ENCODE measurements around the gene ALDH3B2.
"Not testable (repeated sequence)": the region's sequence is repeated elsewhere in the genome, so short reads cannot be mapped to it uniquely, and the experiment has no call there.

ALDH3B2 gene

DNA sequence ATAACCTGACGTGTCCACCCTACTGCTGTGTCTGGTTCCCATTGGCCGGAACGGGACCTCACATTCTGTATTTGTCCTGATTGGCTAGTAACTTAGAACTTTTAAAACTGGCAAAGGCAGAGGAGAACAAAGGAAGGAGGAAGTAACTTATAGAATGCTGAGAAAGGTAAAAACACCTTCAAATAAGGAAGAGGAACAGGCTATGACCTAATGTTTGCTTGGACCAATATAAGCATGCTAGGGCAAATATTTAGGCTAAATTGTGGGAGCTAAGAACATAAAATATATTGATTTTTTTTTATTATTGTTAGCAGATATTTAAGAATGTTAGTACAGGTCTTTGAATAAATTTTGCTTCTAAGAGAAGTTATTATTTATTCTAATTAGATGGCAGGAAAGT, 37.0 kb downstream of the ALDH3B2 start:
- not testable (repeated sequence) for H3K4me3 Mint-ChIP-seq; H3K9me3 Mint-ChIP-seq; DNase-seq (ENCODE audit: low spot score); H3K27me3 Mint-ChIP-seq (ENCODE audit: low read depth); H3K27ac Mint-ChIP-seq; H3K4me1 Mint-ChIP-seq (ENCODE audit: low read depth); H3K36me3 Mint-ChIP-seq (ENCODE audit: low read depth)

- Mint-ChIP-seq H3K9me3 (no peaks in the 10 kb centered on the region), H3K27me3 (ENCODE audit: low read depth) (no peaks in the 10 kb centered on the region), H3K27ac (no peak overlapping the region), H3K36me3 (ENCODE audit: low read depth) (no peaks in the 10 kb centered on the region), H3K4me1 (ENCODE audit: low read depth) (peaks cover 7% of the 10 kb centered on the region), H3K4me3 (no peak overlapping the region)
- no peak for DNase-seq (ENCODE audit: low spot score)
Observed at GRCh38 chr11:67636962-67637361, 37.5 kb downstream of the ALDH3B2 start.

GRCh38 chr11:67635231-67635521, 39.2 kb downstream of the ALDH3B2 start:
- no peak for DNase-seq (ENCODE audit: low spot score)
- Mint-ChIP-seq H3K4me3 (no peak overlapping the region), H3K36me3 (ENCODE audit: low read depth) (no peaks in the 10 kb centered on the region), H3K27me3 (ENCODE audit: low read depth) (no peaks in the 10 kb centered on the region), H3K4me1 (ENCODE audit: low read depth) (peaks cover 13% of the 10 kb centered on the region), H3K9me3 (no peaks in the 10 kb centered on the region), H3K27ac (no peak overlapping the region)

DNA sequence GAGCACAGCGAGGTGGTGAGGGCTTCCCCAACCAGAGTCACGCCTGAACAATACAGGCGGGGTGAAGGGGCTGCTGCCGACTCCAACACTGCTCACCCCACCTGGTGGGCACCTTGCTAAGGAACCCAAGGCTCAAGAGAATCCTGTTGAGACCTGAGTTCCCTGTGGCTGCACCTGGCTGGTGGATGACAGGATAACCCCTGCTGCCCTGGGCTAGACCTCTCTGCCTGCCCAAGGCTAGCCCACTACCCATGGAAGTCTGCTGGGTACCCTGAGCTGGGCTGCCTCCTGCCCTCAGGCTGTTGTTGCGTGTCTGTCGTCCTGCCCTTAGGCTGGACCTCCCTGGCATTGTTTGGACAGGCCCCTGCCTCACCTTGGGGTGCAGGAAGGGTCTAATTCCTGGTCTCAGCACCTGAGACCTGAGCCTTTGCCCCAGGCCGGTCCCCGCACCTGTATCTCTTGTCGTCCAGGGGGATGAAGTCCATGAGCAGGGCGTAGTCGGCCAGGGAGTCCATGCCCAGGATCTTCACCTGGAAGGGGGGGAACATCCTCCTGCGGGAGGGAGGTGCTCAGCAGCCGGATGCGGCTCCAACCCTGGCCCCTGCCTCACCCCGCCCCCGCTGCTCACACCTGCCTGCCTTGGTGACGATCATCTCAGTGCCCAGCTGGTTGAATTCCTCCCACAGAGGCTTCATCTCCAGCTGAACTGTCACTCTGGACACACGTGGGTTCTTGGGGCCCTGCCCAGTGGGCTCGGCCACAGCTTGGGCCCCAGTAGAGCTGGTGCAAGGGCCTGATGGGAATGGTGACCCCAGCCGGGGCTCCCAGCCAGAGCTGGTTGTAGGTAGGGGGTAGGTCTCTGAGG, 39.8 kb downstream of the ALDH3B2 start:
- no peak overlapping the region for H3K4me3 Mint-ChIP-seq
- H3K27ac Mint-ChIP-seq: no peak overlapping the region
- no peaks in the 10 kb centered on the region for H3K27me3 Mint-ChIP-seq (ENCODE audit: low read depth)
- DNase-seq (ENCODE audit: low spot score): no peak
- H3K36me3 Mint-ChIP-seq (ENCODE audit: low read depth): no peaks in the 10 kb centered on the region
- H3K4me1 Mint-ChIP-seq (ENCODE audit: low read depth): peaks cover 13% of the 10 kb centered on the region
- no peaks in the 10 kb centered on the region for H3K9me3 Mint-ChIP-seq

- Mint-ChIP-seq H3K36me3 (ENCODE audit: low read depth) (no peaks in the 10 kb centered on the region), H3K4me3 (no peak overlapping the region), H3K27me3 (ENCODE audit: low read depth) (no peaks in the 10 kb centered on the region), H3K4me1 (ENCODE audit: low read depth) (peaks cover 13% of the 10 kb centered on the region), H3K9me3 (no peaks in the 10 kb centered on the region), H3K27ac (no peak overlapping the region)
- no peak for DNase-seq (ENCODE audit: low spot score)
Observed at GRCh38 chr11:67633758-67634365, 40.6 kb downstream of the ALDH3B2 start.

DNA sequence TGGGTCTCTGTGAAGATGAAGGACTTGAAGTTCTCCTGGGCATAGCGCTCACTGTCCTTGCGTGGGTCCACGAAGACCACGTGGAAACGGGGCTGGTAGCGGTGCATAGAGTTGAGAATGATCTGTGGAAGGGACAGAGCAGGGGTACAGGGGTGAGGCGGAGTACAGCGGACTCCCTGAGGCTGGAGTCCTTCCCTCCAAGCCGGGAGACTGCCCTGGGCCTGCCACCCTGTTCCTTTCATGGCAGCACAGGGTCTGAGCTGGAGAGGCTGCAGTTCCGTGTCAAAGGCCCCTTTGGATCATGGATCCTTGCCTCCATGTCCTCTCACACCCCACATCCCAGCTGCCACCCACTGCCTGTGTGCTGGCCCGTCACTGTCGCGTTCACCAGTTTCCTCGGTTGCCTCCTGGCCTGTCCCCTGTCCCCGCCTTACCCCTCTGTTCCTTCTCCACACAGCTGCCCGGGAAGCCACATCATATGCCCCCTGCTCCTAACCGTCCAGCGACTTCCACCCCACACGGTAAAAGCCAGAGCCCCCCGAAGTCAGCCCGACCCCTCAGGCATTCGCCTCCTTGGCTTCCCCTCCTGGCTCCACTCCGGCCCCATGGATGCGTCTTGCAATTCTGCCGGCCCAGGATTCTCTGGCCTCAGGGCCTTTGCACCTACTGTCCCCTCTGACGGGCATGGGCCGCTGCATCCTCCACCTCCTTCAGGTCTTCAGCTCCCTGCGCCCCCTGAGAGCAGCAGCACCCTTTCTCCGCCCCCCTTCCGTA, 41.3 kb downstream of the ALDH3B2 start:
- Mint-ChIP-seq H3K27ac (peak overlapping the region; percentile 63), H3K27me3 (ENCODE audit: low read depth) (no peaks in the 10 kb centered on the region), H3K36me3 (ENCODE audit: low read depth) (no peaks in the 10 kb centered on the region), H3K9me3 (no peaks in the 10 kb centered on the region), H3K4me1 (ENCODE audit: low read depth) (peaks cover 13% of the 10 kb centered on the region), H3K4me3 (no peak overlapping the region)
- DNase-seq (ENCODE audit: low spot score): no peak

DNA sequence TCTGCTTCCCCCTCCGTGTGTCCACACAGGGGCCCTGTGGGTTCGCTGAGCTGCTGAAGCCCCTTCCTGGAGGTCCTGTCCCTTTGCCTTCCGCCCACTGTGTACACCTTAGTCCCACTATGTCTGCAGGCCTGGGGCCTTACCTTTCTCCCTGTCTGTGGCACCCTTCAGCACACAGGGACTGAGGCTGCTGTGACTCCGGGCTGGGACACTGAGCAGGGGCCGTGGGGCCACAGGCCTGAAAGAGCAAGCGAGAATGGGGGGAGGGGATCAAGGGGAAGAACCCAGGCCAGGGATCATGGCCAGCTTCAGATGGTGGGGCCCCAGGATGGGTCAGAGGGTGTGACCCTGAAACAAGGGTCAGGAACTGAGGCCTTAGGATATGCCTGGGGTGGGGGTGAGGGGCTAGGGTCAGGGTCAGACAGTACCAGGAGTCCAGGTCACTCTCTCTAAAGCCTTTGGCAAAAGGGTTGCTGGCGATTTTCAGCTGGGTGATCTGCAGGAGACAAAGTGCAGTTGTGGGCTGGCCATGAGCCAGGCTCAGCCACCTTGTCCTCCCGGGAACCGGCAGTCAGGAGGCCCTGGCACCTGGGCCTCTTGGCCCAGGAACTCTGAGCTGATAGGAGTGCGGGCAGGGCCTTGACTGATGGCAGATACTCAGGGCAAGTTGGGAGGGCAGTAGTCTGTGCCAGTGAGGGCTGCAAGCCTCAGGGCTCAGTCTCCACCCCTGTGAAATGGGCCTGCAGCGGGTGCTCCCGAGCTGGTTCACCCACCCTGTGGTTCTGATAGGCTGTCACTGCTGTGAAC, 42.0 kb downstream of the ALDH3B2 start:
- Mint-ChIP-seq H3K9me3 (no peaks in the 10 kb centered on the region), H3K27ac (no peak overlapping the region), H3K4me1 (ENCODE audit: low read depth) (peaks cover 13% of the 10 kb centered on the region), H3K4me3 (peak overlapping the region; percentile 55), H3K27me3 (ENCODE audit: low read depth) (no peaks in the 10 kb centered on the region), H3K36me3 (ENCODE audit: low read depth) (no peaks in the 10 kb centered on the region)
- DNase-seq (ENCODE audit: low spot score): no peak

- Mint-ChIP-seq H3K9me3 (no peaks in the 10 kb centered on the region), H3K4me3 (peak overlapping the region; percentile 55), H3K4me1 (ENCODE audit: low read depth) (peaks cover 7% of the 10 kb centered on the region), H3K36me3 (ENCODE audit: low read depth) (no peaks in the 10 kb centered on the region), H3K27me3 (ENCODE audit: low read depth) (no peaks in the 10 kb centered on the region), H3K27ac (peak overlapping the region; percentile 20)
- no peak for DNase-seq (ENCODE audit: low spot score)
Observed at GRCh38 chr11:67631853-67632174, 42.6 kb downstream of the ALDH3B2 start.

- peak overlapping the region; percentile 88 for H3K27ac Mint-ChIP-seq
- H3K36me3 Mint-ChIP-seq (ENCODE audit: low read depth): no peaks in the 10 kb centered on the region
- H3K9me3 Mint-ChIP-seq: no peaks in the 10 kb centered on the region
- no peak for DNase-seq (ENCODE audit: low spot score)
- H3K27me3 Mint-ChIP-seq (ENCODE audit: low read depth): no peaks in the 10 kb centered on the region
- H3K4me1 Mint-ChIP-seq (ENCODE audit: low read depth): peaks cover 8% of the 10 kb centered on the region
- peak overlapping the region; percentile 94 for H3K4me3 Mint-ChIP-seq
Observed at GRCh38 chr11:67631411-67631810, 43.0 kb downstream of the ALDH3B2 start.

- no peak for DNase-seq (ENCODE audit: low spot score)
- Mint-ChIP-seq H3K27ac (peak overlapping the region; percentile 88), H3K4me1 (ENCODE audit: low read depth) (peaks cover 8% of the 10 kb centered on the region), H3K27me3 (ENCODE audit: low read depth) (no peaks in the 10 kb centered on the region), H3K36me3 (ENCODE audit: low read depth) (no peaks in the 10 kb centered on the region), H3K9me3 (no peaks in the 10 kb centered on the region), H3K4me3 (peak overlapping the region; percentile 94)
Observed at GRCh38 chr11:67630943-67631331, 43.5 kb downstream of the ALDH3B2 start.

GRCh38 chr11:67630228-67630942, 44.0 kb downstream of the ALDH3B2 start:
- H3K36me3 Mint-ChIP-seq (ENCODE audit: low read depth): no peaks in the 10 kb centered on the region
- peak overlapping the region; percentile 94 for H3K4me3 Mint-ChIP-seq
- H3K9me3 Mint-ChIP-seq: no peaks in the 10 kb centered on the region
- no peaks in the 10 kb centered on the region for H3K27me3 Mint-ChIP-seq (ENCODE audit: low read depth)
- peaks cover 13% of the 10 kb centered on the region for H3K4me1 Mint-ChIP-seq (ENCODE audit: low read depth)
- peak; percentile 97 for DNase-seq (ENCODE audit: low spot score)
- H3K27ac Mint-ChIP-seq: peak overlapping the region; percentile 92

DNA sequence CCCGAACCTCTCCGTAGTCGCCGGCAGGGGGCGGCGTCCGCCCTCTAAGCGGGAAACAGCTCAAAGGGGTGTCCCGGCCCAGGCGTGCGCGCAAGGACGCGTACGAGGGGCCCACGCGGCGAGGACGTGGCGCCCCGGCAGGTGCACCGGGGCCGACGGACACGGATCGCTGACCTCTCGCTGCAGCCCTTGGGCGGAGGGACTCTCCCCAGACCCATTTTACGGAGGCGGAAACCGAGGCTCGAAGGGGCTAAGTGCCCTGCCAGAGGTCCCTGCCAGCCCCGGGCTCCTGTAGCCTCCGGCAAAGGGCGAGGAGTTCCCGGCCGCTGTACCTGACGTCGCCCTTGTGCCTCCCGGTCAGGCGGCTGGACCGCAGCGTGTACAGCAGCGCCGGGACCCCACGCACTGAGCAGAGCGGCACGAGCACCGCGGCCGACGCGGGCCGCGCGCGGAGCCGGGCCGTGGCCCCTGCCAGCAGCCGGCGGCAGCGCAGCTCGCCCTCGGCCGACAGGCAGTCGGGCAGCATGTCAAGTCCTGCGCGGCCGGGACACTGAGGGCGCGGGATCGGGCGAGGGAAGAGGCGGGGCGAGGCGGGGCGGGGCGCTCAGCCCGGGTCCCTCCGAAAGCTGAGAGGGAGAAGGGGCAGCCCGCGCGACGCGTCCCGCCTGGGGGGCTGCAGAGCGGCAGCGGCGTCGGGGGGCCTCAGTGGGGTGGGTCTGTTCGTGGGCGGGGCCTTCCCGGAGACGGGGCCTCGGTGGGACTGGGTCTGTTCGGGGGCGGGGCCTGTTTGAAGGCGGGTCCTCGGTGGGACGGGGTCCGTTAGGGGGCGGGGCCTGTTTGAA, 44.8 kb downstream of the ALDH3B2 start, which contains the start of gene NUDT8:
NUDT8 (minus strand) TSS at position 552 of the 842 bp plus-strand sequence; CDS start at position 526, 26 bp downstream.
- no peaks in the 10 kb centered on the region for H3K27me3 Mint-ChIP-seq (ENCODE audit: low read depth)
- no peaks in the 10 kb centered on the region for H3K36me3 Mint-ChIP-seq (ENCODE audit: low read depth)
- H3K27ac Mint-ChIP-seq: peak within 1 kb of the TSS; percentile 92
- peaks cover 16% of the 10 kb centered on the region for H3K4me1 Mint-ChIP-seq (ENCODE audit: low read depth)
- peak; percentile 87 for DNase-seq (ENCODE audit: low spot score)
- peak within 1 kb of the TSS; percentile 94 for H3K4me3 Mint-ChIP-seq
- H3K9me3 Mint-ChIP-seq: no peaks in the 10 kb centered on the region

Data from T-helper 2 cell treated with Interferon-gamma antibody and Interleukin-4, amounts not matched to agents 5 μg/mL and 100 μg/mL, for 36 hours (primary cell).